Measurements from ENCODE around the gene MBOAT2.

- TF ChIP-seq CTCF (IDR thresholded peaks at IDR 0.05) (no peak), EZH2 (IDR thresholded peaks at IDR 0.05) (no peak), EZH2phosphoT487 (IDR thresholded peaks at IDR 0.05) (no peak)
These were observed 27.4 kb upstream of the MBOAT2 start for GRCh38 chr2:9030841-9031240.

All from neural progenitor cell (in vitro differentiated cells).